ENCODE data around the gene SARM1.

The SARM1 gene

GRCh38 chr17:28371245-28372202 lies at the start of gene SARM1:
SARM1 (plus strand) TSS chr17:28371694; CDS start chr17:28372033, 339 bp downstream.
- H2AFZ ChIP-seq (ENCODE audit: low read depth), result peak within 1 kb of the TSS; percentile 98
- H3K36me3 ChIP-seq (ENCODE audit: insufficient read depth), result no peaks in the 10 kb centered on the region
- peak within 1 kb of the TSS; percentile 41; the same call in 1 of the 2 replicates for H3K9ac ChIP-seq
- no peaks in the 10 kb centered on the region for H3K79me2 ChIP-seq (ENCODE audit: insufficient read depth, low read depth)
- H3K4me2 ChIP-seq, result peak within 1 kb of the TSS; percentile 94
- TF ChIP-seq, protein P1, sequence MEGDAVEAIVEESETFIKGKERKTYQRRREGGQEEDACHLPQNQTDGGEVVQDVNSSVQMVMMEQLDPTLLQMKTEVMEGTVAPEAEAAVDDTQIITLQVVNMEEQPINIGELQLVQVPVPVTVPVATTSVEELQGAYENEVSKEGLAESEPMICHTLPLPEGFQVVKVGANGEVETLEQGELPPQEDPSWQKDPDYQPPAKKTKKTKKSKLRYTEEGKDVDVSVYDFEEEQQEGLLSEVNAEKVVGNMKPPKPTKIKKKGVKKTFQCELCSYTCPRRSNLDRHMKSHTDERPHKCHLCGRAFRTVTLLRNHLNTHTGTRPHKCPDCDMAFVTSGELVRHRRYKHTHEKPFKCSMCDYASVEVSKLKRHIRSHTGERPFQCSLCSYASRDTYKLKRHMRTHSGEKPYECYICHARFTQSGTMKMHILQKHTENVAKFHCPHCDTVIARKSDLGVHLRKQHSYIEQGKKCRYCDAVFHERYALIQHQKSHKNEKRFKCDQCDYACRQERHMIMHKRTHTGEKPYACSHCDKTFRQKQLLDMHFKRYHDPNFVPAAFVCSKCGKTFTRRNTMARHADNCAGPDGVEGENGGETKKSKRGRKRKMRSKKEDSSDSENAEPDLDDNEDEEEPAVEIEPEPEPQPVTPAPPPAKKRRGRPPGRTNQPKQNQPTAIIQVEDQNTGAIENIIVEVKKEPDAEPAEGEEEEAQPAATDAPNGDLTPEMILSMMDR (conservative IDR thresholded peaks at IDR 0.05; ENCODE audit: low read depth, low read length), result no peak
- H3K27ac ChIP-seq, result no peak within 1 kb of the TSS
- H3K4me1 ChIP-seq (ENCODE audit: low read depth, poor library complexity, severe bottlenecking), result peaks cover 18% of the 10 kb centered on the region
- no peaks in the 10 kb centered on the region; the same call in 1 of the 2 replicates for H3K27me3 ChIP-seq (ENCODE audit: insufficient read depth, low read depth)
- H4K20me1 ChIP-seq (ENCODE audit: insufficient read depth), result no peaks in the 10 kb centered on the region
- H3K4me3 ChIP-seq (IDR thresholded peaks at IDR 0.05; ENCODE audit: insufficient read depth, low read depth, low read length), result no peak within 1 kb of the TSS

GRCh38 chr17:28324267-28324745 lies 47.2 kb upstream of the SARM1 start:
- TF ChIP-seq, protein P1 (conservative IDR thresholded peaks at IDR 0.05; ENCODE audit: low read depth, low read length), result no peak
- H3K27me3 ChIP-seq (ENCODE audit: insufficient read depth, low read depth), result no peaks in the 10 kb centered on the region
- H3K27ac ChIP-seq, result no peak overlapping the region
- no peak overlapping the region for H3K4me2 ChIP-seq
- no peak overlapping the region for H2AFZ ChIP-seq (ENCODE audit: low read depth)
- H3K4me1 ChIP-seq (ENCODE audit: low read depth, poor library complexity, severe bottlenecking), result peaks cover 25% of the 10 kb centered on the region
- no peak overlapping the region for H3K9ac ChIP-seq
- peaks cover 8% of the 10 kb centered on the region; the same call in 1 of the 2 replicates for H4K20me1 ChIP-seq (ENCODE audit: insufficient read depth)
- H3K36me3 ChIP-seq (ENCODE audit: insufficient read depth), result peaks cover 3% of the 10 kb centered on the region; the same call in 1 of the 2 replicates
- peaks cover 70% of the 10 kb centered on the region for H3K79me2 ChIP-seq (ENCODE audit: insufficient read depth, low read depth)
- no peak overlapping the region for H3K4me3 ChIP-seq (IDR thresholded peaks at IDR 0.05; ENCODE audit: insufficient read depth, low read depth, low read length)

DNA sequence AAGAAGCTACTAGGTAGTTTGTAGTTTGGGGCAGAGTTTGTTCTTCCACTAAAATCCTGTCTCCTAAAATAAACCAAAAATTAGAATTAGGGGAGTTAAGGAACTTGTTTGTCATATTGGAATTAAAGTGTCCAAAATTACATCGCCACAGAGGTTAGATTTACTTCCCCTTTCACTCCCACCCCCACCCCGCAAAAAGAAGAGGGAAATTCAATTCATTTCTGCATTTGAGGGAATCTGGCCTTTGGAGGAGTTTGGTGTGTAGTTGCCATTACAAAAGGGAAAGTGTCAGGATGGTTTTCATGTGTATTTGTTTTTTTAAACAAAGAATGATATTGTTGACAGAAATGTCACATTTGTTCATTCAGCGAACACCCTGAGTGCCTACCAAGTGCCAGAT lies 46.7 kb upstream of the SARM1 start:
- Histone ChIP-seq H2AFZ (ENCODE audit: low read depth) (no peak overlapping the region), H3K4me1 (ENCODE audit: low read depth, poor library complexity, severe bottlenecking) (peaks cover 25% of the 10 kb centered on the region), H3K27ac (no peak overlapping the region), H3K79me2 (ENCODE audit: insufficient read depth, low read depth) (peaks cover 65% of the 10 kb centered on the region), H4K20me1 (ENCODE audit: insufficient read depth) (peaks cover 8% of the 10 kb centered on the region; the same call in 1 of the 2 replicates), H3K4me3 (IDR thresholded peaks at IDR 0.05; ENCODE audit: insufficient read depth, low read depth, low read length) (no peak overlapping the region), H3K36me3 (ENCODE audit: insufficient read depth) (peaks cover 3% of the 10 kb centered on the region; the same call in 1 of the 2 replicates), H3K9ac (no peak overlapping the region), H3K27me3 (ENCODE audit: insufficient read depth, low read depth) (no peaks in the 10 kb centered on the region), H3K4me2 (no peak overlapping the region)
- TF ChIP-seq, protein P1 (conservative IDR thresholded peaks at IDR 0.05; ENCODE audit: low read depth, low read length), result no peak

- peaks cover 61% of the 10 kb centered on the region for H3K79me2 ChIP-seq (ENCODE audit: insufficient read depth, low read depth)
- peaks cover 25% of the 10 kb centered on the region for H3K4me1 ChIP-seq (ENCODE audit: low read depth, poor library complexity, severe bottlenecking)
- no peak overlapping the region for H2AFZ ChIP-seq (ENCODE audit: low read depth)
- TF ChIP-seq, protein P1 (conservative IDR thresholded peaks at IDR 0.05; ENCODE audit: low read depth, low read length), result no peak
- no peak overlapping the region for H3K27ac ChIP-seq
- H3K27me3 ChIP-seq (ENCODE audit: insufficient read depth, low read depth), result no peaks in the 10 kb centered on the region
- H3K4me3 ChIP-seq (IDR thresholded peaks at IDR 0.05; ENCODE audit: insufficient read depth, low read depth, low read length), result no peak overlapping the region
- no peak overlapping the region for H3K9ac ChIP-seq
- H3K36me3 ChIP-seq (ENCODE audit: insufficient read depth), result peaks cover 3% of the 10 kb centered on the region; the same call in 1 of the 2 replicates
- peaks cover 8% of the 10 kb centered on the region; the same call in 1 of the 2 replicates for H4K20me1 ChIP-seq (ENCODE audit: insufficient read depth)
- no peak overlapping the region for H3K4me2 ChIP-seq
Measured at GRCh38 chr17:28325211-28325610, 46.3 kb upstream of the SARM1 start.
